HUES6 (cell line): ENCODE results near the gene ITM2A.

ENCODE experiments used
- H3K27ac ChIP-seq: 2 replicates; pipeline ENCODE4 v1.7.0; 2013; ENCODE audit warnings: low read depth, mild to moderate bottlenecking, low read length, inconsistent platforms
- H3K27me3 ChIP-seq: 2 replicates; pipeline ENCODE4 v1.6.1; 2013; ENCODE audit warnings: low read length; ENCODE audit not compliant: control insufficient read depth, insufficient read depth
- H3K36me3 ChIP-seq: 2 replicates; pipeline ENCODE4 v1.6.1; 2013; ENCODE audit warnings: low read length; ENCODE audit not compliant: control insufficient read depth, insufficient read depth
- H3K4me1 ChIP-seq: 2 replicates; pipeline ENCODE4 v1.6.1; 2013; ENCODE audit warnings: low read length; ENCODE audit not compliant: control insufficient read depth, insufficient read depth
- H3K4me3 ChIP-seq: 2 replicates; pipeline ENCODE4 v1.5.1; 2013; ENCODE audit warnings: low read depth, low read length
- H3K9ac ChIP-seq: one replicate; pipeline ENCODE4 v1.6.1; 2013; ENCODE audit warnings: mild to moderate bottlenecking, low read length
- H3K9me3 ChIP-seq: 2 replicates; pipeline ENCODE4 v1.6.1; 2013; ENCODE audit warnings: low read depth, low read length; ENCODE audit not compliant: control insufficient read depth, insufficient read depth

Gene ITM2A

GRCh38 chrX:79366873-79367749 is at the start of gene ITM2A:
Gene ITM2A, minus strand, starts transcription at chrX:79367334. Its CDS starts 119 bp downstream, at chrX:79367215.
- Histone ChIP-seq H3K9ac (peak within 1 kb of the TSS; percentile 62), H3K4me1 (peaks cover 20% of the 10 kb centered on the region; the same call in 1 of the 2 replicates), H3K9me3 (no peaks in the 10 kb centered on the region), H3K27me3 (no peaks in the 10 kb centered on the region; the same call in 1 of the 2 replicates), H3K27ac (peak within 1 kb of the TSS; percentile 13; the same call in 1 of the 2 replicates), H3K36me3 (no peaks in the 10 kb centered on the region), H3K4me3 (peak within 1 kb of the TSS; percentile 72)

DNA sequence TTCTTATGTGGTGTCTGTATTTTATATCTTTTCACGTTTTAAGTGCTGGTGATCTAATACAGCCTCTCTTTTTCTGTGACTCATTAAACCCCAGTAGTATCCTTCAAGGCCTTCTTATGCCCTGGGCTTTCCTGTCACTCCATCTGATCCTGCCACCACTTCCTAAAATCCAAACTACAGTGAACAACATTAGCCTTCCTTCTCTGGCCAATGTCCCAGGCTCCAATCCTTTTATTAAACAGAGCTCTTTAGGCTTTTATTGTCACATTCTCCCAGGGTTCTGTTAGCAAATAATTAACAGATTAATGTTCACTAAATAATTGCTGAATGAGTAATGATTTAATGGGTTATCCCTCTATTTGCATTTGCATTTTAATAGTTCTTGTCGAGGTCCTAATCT is 47.9 kb upstream of the ITM2A start:
- no peaks in the 10 kb centered on the region for H3K4me1 ChIP-seq

GRCh38 chrX:79413963-79414362 is 46.8 kb upstream of the ITM2A start:
- no peak overlapping the region for H3K27ac ChIP-seq
- no peaks in the 10 kb centered on the region for H3K36me3 ChIP-seq
- no peak overlapping the region for H3K4me3 ChIP-seq
- no peaks in the 10 kb centered on the region; the same call in 1 of the 2 replicates for H3K9me3 ChIP-seq
- no peaks in the 10 kb centered on the region for H3K27me3 ChIP-seq
- no peak overlapping the region for H3K9ac ChIP-seq
- no peaks in the 10 kb centered on the region for H3K4me1 ChIP-seq

More for the DNA sequence above, 47.9 kb upstream of the ITM2A start:
- Histone ChIP-seq H3K27ac (no peak overlapping the region), H3K36me3 (no peaks in the 10 kb centered on the region), H3K9ac (no peak overlapping the region), H3K4me3 (no peak overlapping the region), H3K27me3 (no peaks in the 10 kb centered on the region), H3K9me3 (no peaks in the 10 kb centered on the region)

GRCh38 chrX:79412972-79413371 is 45.8 kb upstream of the ITM2A start:
- Histone ChIP-seq H3K4me1 (no peaks in the 10 kb centered on the region), H3K9ac (no peak overlapping the region), H3K4me3 (no peak overlapping the region), H3K9me3 (no peaks in the 10 kb centered on the region; the same call in 1 of the 2 replicates), H3K27me3 (no peaks in the 10 kb centered on the region), H3K27ac (no peak overlapping the region), H3K36me3 (no peaks in the 10 kb centered on the region)

DNA sequence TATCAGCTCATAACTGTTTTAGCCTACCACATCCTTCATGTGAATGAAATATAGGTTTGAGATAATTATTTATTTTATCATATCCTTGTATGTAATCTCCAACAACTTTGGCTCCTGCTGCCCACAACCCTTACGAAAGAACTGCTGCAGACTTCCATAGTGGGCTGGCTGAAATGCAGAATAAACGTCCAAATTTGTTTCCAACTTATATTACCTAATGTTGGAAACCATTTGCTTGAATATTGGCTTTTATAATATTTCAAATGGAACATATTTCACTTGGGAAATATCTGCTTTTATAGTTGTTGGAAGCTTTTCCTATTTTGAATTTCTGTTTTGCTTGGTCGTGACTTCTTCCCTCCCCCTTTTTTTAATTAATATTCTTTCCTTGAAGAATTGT is 45.0 kb upstream of the ITM2A start:
- no peaks in the 10 kb centered on the region for H3K4me1 ChIP-seq
- H3K27me3 ChIP-seq = no peaks in the 10 kb centered on the region
- no peak overlapping the region for H3K27ac ChIP-seq
- H3K4me3 ChIP-seq = no peak overlapping the region
- H3K9me3 ChIP-seq = no peaks in the 10 kb centered on the region; the same call in 1 of the 2 replicates
- no peaks in the 10 kb centered on the region for H3K36me3 ChIP-seq
- no peak overlapping the region for H3K9ac ChIP-seq

DNA sequence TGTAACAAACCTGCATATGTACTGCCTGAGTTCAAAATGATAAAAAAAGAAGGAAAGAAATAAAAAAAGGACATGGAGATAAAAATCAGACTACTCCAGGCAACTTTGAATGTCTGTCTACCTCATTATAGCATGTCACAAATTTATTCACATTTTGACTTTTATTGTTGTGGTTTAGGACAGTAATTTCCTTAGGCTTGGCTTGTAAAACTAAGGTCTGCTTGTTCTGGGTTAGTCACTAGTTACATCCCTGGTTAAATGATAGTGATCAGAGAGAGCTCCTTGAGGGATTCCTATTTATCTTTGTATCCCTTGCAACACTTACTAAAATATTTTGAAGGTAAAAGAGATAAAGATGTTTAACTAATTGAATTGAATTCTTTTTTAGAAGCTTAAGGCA is 42.5 kb upstream of the ITM2A start:
- Histone ChIP-seq H3K4me1 (no peaks in the 10 kb centered on the region), H3K4me3 (no peak overlapping the region), H3K9me3 (peaks cover 5% of the 10 kb centered on the region), H3K27me3 (no peaks in the 10 kb centered on the region), H3K9ac (no peak overlapping the region), H3K27ac (no peak overlapping the region), H3K36me3 (no peaks in the 10 kb centered on the region)

DNA sequence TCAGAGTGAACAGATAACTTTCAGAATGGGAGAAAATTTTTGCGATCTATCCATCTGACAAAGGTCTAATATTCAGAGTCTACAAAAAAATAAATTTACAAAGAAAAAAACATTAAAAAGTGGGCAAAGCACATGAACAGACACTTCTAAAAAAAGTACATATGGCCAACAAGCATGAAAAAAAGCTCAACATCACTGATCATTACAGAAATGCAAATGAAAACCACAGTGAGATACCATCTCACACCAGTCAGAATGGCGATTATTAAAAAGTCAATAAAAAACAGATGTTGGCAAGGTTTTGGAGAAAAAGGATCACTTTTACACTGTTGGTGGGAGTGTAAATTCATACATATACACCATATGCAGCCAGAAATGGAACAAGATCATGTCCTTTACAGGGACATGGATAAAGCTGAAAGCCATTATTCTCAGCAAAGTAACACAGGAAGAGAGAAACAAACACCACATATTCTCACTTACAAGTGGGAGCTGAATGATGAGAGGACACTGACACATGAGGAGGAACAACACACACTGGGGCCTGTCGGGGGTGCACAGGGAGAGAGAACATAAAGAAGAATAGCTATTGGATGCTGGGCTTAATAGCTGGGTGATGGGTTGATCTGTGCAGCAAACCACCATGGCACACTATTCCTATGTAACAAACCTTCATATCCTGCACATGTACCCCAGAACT is 41.6 kb upstream of the ITM2A start:
- H3K4me1 ChIP-seq = no peaks in the 10 kb centered on the region

DNA sequence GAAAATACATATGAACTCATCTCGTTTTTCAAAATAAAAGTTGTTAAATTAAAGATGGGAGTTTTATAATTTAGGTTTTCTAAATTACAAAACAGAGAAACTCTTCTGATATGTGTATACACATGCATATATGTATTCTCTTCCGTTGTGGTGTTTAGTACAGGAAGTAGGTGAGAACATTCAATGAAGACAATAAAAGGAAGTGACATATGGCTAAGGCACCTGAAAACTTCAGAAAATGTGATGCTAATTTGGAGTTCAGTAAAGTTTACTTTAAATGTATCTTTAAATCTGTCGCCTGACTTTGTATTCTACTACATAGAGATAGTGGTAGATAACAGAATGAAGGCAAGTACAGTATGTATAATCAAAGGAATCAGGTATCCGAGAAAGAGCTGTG is 33.5 kb upstream of the ITM2A start:
- Histone ChIP-seq H3K27me3 (no peaks in the 10 kb centered on the region), H3K4me3 (no peak overlapping the region), H3K27ac (no peak overlapping the region), H3K9ac (no peak overlapping the region), H3K36me3 (no peaks in the 10 kb centered on the region), H3K4me1 (0 out of 2 replicates have a peak, but pooled peaks cover 4% of the 10 kb centered on the region), H3K9me3 (peaks cover 17% of the 10 kb centered on the region)

More for the DNA sequence above, 41.6 kb upstream of the ITM2A start:
- Histone ChIP-seq H3K9me3 (peaks cover 9% of the 10 kb centered on the region), H3K27me3 (no peaks in the 10 kb centered on the region), H3K9ac (no peak overlapping the region), H3K27ac (no peak overlapping the region), H3K36me3 (no peaks in the 10 kb centered on the region), H3K4me3 (no peak overlapping the region)

DNA sequence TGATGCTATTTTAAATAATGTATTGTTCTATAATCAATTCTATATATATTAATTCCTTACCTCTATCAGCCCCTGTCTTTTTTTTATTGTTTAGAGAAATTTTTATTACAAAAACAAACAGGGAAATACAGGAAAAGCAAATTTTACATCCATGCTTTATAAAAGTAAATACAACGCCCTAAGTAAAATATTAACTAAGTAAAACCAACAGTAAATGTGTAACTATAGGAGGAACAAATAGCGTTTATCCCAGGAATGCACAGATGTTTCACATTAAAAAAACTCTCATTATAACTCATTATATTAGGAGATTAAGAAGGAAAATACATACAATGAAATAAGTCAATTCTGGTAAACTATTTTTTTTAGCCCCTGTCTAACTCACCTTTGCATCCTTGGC is 8.2 kb upstream of the ITM2A start:
- H3K9me3 ChIP-seq = peaks cover 2% of the 10 kb centered on the region; the same call in 1 of the 2 replicates
- no peak overlapping the region for H3K27ac ChIP-seq
- H3K36me3 ChIP-seq = no peaks in the 10 kb centered on the region
- no peaks in the 10 kb centered on the region for H3K27me3 ChIP-seq
- no peak overlapping the region for H3K4me3 ChIP-seq
- no peak overlapping the region for H3K9ac ChIP-seq
- no peaks in the 10 kb centered on the region for H3K4me1 ChIP-seq

GRCh38 chrX:79371640-79372039 is 4.5 kb upstream of the ITM2A start:
- Histone ChIP-seq H3K9me3 (no peaks in the 10 kb centered on the region; the same call in 1 of the 2 replicates), H3K27me3 (no peaks in the 10 kb centered on the region; the same call in 1 of the 2 replicates), H3K9ac (no peak overlapping the region), H3K36me3 (no peaks in the 10 kb centered on the region), H3K27ac (no peak overlapping the region), H3K4me1 (peaks cover 12% of the 10 kb centered on the region; the same call in 1 of the 2 replicates), H3K4me3 (no peak overlapping the region)

- Histone ChIP-seq H3K4me1 (peaks cover 12% of the 10 kb centered on the region; the same call in 1 of the 2 replicates), H3K27me3 (no peaks in the 10 kb centered on the region; the same call in 1 of the 2 replicates), H3K4me3 (no peak overlapping the region), H3K27ac (no peak overlapping the region), H3K36me3 (no peaks in the 10 kb centered on the region), H3K9me3 (no peaks in the 10 kb centered on the region; the same call in 1 of the 2 replicates), H3K9ac (no peak overlapping the region)
Measured at GRCh38 chrX:79371101-79371500, 4.0 kb upstream of the ITM2A start.
